ENCODE results near the gene FGD4. TPM values are rescaled to one million over a fixed set of nuclear protein-coding genes. Genes with fewer than 3 reads are reported as not detected.
A peak's percentile ranks its signal among the peaks of the same experiment; 100 is the strongest.

FGD4 gene
- total RNA-seq, 4 donors from 2014 or later: 42.6 to 69.4 (median 47.3) TPM

DNA sequence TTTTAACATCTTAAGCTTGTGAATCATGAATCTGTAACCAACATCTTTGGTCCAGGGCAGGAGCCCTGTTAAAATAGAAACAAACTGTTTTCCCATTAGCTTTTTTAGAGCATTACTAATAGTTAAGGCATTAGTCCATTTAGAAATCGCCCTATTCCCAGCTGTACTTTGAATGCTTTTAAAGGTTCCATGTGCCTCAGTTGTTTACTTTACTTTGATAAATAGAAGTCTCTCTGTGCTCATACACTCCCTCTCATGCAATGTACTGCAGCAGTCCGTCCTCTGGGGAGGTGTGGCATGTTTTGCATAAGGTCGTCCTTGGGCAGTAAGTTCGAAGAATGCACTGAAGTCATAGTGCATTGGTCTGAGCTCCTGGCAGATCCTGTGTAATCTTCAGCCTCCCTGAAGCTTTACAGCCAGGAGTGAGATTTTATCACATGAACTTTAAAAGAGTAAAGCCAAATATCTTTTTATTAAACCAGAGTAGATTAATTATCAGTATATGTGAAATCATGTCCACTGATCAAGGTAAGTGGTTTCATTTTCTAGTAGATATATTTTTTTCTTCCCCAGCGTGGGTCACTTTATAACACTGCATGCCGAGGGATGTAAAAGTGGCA is 134.7 kb downstream of the FGD4 start:
- DNase-seq (ENCODE audit: low spot score in 2 of 2): no peak
- peak in 2 of 3 donors; percentile 16 to 48 for TF ChIP-seq POLR2AphosphoS5 (IDR thresholded peaks at IDR 0.05)
- TF ChIP-seq EP300 (IDR thresholded peaks at IDR 0.05): no peak
- no peaks in the 10 kb centered on the region for H3K36me3 ChIP-seq
- 6% methylated on average over 6 of the region's 6 CpGs for WGBS
- H3K27ac ChIP-seq: peak overlapping the region; percentile 63
- peak overlapping the region; percentile 38 for H3K4me3 ChIP-seq
- H3K4me1 ChIP-seq: peaks cover 29% of the 10 kb centered on the region
- no peaks in the 10 kb centered on the region for H3K27me3 ChIP-seq
- H3K9me3 ChIP-seq: no peaks in the 10 kb centered on the region

GRCh38 chr12:32534698-32535097 is 135.3 kb downstream of the FGD4 start:
- no peak for DNase-seq (ENCODE audit: low spot score in 2 of 2)
- H3K27me3 ChIP-seq: no peaks in the 10 kb centered on the region
- peaks cover 29% of the 10 kb centered on the region for H3K4me1 ChIP-seq
- WGBS: 45% methylated on average over 1 of the region's 1 CpG
- peak overlapping the region; percentile 63 for H3K27ac ChIP-seq
- H3K9me3 ChIP-seq: no peaks in the 10 kb centered on the region
- no peaks in the 10 kb centered on the region for H3K36me3 ChIP-seq
- TF ChIP-seq EP300 (IDR thresholded peaks at IDR 0.05) (no peak), POLR2AphosphoS5 (IDR thresholded peaks at IDR 0.05) (no peak), POLR2A (IDR thresholded peaks at IDR 0.05) (no peak), CTCF (IDR thresholded peaks at IDR 0.05) (no peak)
- peak overlapping the region; percentile 38 for H3K4me3 ChIP-seq

DNA sequence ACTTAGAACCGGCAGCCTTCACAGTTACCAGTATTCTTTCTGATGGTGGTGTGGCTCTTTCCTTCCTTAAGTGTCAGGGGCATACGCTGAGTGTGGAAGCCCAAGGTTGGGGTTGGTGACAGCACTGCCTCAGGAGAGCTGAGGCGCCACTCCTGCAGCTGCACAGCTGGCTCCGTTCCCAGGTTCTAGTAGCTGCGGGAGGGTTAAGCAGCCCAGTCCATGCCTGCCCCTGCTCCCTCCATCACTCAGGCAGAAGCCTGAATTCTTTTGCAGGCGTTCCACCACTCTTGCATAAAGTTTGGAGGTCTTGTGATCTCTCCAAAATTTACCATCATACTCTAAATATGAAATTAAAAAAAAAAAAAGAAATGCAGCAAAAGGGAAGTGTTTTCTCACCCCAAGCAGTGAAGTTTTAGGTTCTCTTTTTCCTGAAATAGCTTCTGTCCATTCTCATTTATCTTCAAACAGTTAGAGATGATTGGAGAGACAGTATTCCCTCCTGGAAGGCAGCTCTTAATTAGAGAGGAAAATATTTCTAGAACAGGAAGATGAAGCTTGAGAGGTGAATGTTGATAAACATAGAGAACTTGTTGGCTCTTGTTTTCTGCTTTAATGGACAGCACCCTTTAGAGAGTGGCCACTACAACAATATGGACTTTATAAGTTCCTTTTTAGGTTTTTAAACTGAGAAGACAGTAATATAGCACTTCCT is 136.1 kb downstream of the FGD4 start:
- peak overlapping the region; percentile 63 for H3K27ac ChIP-seq
- peak overlapping the region; percentile 38 for H3K4me3 ChIP-seq
- H3K4me1 ChIP-seq: peaks cover 29% of the 10 kb centered on the region
- H3K9me3 ChIP-seq: no peaks in the 10 kb centered on the region
- TF ChIP-seq POLR2AphosphoS5 (IDR thresholded peaks at IDR 0.05): no peak
- no peak for TF ChIP-seq CTCF (IDR thresholded peaks at IDR 0.05)
- TF ChIP-seq POLR2A (IDR thresholded peaks at IDR 0.05): no peak
- TF ChIP-seq EP300 (IDR thresholded peaks at IDR 0.05): no peak
- no peaks in the 10 kb centered on the region for H3K36me3 ChIP-seq
- DNase-seq (ENCODE audit: low spot score in 2 of 2): peak; percentile 75 to 83
- WGBS: 3% methylated on average over 6 of the region's 6 CpGs
- H3K27me3 ChIP-seq: no peaks in the 10 kb centered on the region

- 39% methylated on average over 1 of the region's 1 CpG for WGBS
- TF ChIP-seq POLR2AphosphoS5 (IDR thresholded peaks at IDR 0.05) (no peak), EP300 (IDR thresholded peaks at IDR 0.05) (no peak), CTCF (IDR thresholded peaks at IDR 0.05) (no peak), POLR2A (IDR thresholded peaks at IDR 0.05) (no peak)
- no peak for DNase-seq (ENCODE audit: low spot score in 2 of 2)
- no peaks in the 10 kb centered on the region for H3K36me3 ChIP-seq
- H3K27ac ChIP-seq: peak overlapping the region; percentile 63
- H3K4me1 ChIP-seq: peaks cover 33% of the 10 kb centered on the region
- H3K9me3 ChIP-seq: no peaks in the 10 kb centered on the region
- H3K27me3 ChIP-seq: no peaks in the 10 kb centered on the region
- H3K4me3 ChIP-seq: peak overlapping the region; percentile 38
Observed at GRCh38 chr12:32536000-32536345, 136.6 kb downstream of the FGD4 start.

DNA sequence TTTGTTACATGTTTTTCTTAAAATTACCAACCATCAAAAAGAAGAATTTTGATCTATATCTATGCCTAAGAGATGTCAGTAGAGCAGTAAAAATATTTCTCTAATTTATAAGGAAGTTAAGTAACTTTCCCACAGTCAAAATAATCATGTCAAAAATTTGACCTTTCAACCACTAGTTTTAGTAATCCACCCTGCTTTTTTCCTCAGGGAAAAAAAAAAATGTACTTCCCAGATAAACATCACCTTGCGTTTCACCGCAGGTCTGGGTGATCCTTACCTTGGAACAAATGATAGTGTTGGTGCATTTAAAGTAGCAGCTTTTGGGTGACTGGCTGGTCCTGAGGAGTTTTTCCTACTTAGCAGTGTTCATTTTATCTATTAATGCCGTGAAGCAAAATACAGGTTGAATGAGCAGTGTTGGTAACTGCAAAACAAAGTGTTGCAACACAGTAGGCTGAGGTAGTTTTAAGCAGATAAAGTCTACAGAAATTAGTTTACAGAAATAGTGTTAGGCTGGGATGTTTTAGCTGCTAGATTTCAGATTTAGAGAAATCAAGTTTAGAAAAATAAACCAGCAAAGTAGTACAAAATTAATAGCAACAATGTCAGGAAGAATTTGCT is 142.5 kb downstream of the FGD4 start:
- H3K9me3 ChIP-seq: no peaks in the 10 kb centered on the region
- TF ChIP-seq EP300 (IDR thresholded peaks at IDR 0.05) (no peak), POLR2A (IDR thresholded peaks at IDR 0.05) (no peak), CTCF (IDR thresholded peaks at IDR 0.05) (no peak), POLR2AphosphoS5 (IDR thresholded peaks at IDR 0.05) (no peak)
- no peaks in the 10 kb centered on the region for H3K36me3 ChIP-seq
- H3K4me1 ChIP-seq: peaks cover 36% of the 10 kb centered on the region
- WGBS: 27% methylated on average over 3 of the region's 3 CpGs
- no peaks in the 10 kb centered on the region for H3K27me3 ChIP-seq
- no peak overlapping the region for H3K4me3 ChIP-seq
- no peak for DNase-seq (ENCODE audit: low spot score in 2 of 2)
- peak overlapping the region; percentile 42 for H3K27ac ChIP-seq
